M059J (cell line): ENCODE measurements around the gene MALAT1. TPM values are rescaled to one million over a fixed set of nuclear protein-coding genes. Genes with fewer than 3 reads are reported as not detected.
"Not testable (repeated sequence)": the region's sequence is repeated elsewhere in the genome, so short reads cannot be mapped to it uniquely, and the experiment has no call there.

Source experiments
- DNase-seq: peaks from one replicate; pipeline ENCODE4 v3.0.0-alpha.2; 2012; ENCODE audit warnings: low read depth
- total RNA-seq: library from RNA; depleted of rRNA; stranded (reverse); fragments of >200 nt; shearing (Covaris generic); gene quantifications from 2 replicates; pipeline ENCODE4 v1.2.3, GENCODE V29; 2014; rRNA removed

Gene MALAT1
- total RNA-seq = 370 and 608 TPM in 2 replicates

- DNase-seq = peak; percentile 90
Observed at GRCh38 chr11:65498977-65499712, at the start of gene MALAT1. TSS of gene MALAT1 (plus strand) at chr11:65499045.

GRCh38 chr11:65451301-65451700 is 47.5 kb upstream of the MALAT1 start:
- not testable (repeated sequence) for DNase-seq

DNA sequence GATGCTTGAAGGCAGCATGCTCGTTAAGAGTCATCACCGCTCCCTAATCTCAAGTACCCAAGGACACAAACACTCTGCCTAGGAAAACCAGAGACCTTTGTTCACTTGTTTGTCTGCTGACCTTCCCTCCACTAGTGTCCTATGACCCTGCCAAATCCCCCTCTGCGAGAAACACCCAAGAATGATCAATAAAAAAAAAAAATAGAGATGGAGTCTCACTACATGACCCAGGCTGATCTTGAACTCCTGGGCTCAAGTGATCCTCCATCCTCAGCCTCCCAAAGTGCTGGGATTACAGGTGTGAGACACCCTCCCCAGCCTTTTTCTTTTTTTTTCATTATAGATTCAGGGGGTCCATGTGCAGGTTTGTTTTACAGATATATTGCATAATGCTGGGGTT is 46.6 kb upstream of the MALAT1 start:
- not testable (repeated sequence) for DNase-seq

DNA sequence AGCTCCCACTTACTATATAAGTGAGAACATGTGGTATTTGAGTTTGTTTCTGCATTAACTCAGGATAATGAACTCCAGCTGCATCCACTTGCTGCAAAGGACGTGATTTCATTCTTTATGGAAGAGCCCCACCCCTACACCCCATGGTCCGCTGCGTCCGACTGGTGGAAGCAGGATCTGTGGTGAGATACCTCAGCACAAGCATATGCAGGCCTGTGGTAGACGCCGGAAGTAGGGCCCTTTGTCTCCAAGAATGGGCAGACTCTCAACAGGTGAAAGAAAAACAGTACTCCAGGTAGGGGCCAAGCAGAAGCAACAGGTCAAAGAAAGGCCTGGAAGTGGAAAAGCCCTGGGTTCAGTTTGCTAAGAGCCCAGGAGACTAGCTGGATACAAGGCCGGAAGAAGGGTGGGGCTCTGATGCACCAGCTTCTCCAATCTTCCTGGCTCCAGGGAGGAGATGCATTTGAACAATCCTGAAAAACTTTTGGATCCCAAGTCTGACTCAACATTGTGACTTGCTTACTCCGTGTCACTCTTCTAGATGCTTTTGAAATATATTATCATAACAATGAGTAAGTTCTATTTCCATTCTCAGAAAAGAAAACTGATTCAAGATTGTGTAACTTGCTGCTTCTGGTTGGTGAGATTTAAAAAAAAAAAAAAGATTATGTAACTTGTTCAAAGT is 45.9 kb upstream of the MALAT1 start:
- DNase-seq = peak; percentile 76

DNA sequence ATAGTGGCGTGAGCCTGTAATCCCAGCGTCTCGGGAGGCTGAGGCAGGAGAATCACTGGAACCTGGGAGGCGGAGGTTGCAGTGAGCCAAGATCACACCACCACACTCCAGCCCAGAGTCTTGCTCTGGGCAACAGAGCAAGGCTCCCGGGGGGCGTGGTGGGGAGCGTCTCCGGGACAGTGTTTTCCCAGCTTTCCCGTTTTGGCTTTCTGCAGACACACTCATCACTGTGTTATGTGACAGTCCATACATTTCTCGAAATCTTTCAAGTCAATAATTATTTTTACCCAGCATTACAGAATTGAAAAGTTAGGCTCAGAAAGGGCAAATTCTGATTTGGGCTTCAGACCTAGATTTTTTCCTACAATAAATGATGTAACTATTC is 44.5 kb upstream of the MALAT1 start:
- DNase-seq = no peak

DNA sequence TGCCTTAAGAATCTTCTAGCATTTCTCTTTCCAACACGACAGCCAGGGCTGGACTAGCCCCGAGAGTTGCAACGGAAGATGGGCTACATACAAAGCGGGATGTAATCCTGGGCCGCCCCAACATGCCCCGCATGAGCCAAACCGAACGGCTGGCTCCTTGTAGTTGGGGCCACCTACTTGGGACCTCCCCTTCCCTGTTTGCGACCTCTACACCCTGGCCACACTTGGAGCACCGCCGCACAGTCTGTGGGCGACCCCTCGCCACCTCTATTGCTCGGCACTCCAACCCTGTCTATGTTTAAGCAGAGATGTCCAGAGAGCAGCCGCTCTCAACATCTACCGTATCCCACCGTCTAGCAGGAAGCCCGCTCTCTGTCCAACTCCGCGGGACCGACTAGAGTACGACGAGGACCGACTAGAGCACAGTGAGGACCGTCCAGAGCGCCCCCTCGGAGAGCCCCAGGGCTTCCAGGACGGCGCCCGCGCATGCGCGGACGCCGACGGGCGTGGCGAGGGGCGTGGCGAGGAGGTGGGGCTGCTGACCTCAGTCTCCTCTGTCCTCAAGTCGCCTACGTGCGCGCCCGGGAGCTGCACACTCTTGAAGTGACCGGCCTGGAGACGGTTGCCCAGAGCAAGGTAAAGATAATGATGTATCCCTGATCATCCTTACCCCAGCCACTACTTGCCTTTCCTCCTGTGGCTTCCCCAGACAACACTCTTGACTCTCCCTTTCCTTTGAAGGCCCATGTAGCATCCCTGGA is 44.0 kb upstream of the MALAT1 start:
- DNase-seq = peak; percentile 81

DNA sequence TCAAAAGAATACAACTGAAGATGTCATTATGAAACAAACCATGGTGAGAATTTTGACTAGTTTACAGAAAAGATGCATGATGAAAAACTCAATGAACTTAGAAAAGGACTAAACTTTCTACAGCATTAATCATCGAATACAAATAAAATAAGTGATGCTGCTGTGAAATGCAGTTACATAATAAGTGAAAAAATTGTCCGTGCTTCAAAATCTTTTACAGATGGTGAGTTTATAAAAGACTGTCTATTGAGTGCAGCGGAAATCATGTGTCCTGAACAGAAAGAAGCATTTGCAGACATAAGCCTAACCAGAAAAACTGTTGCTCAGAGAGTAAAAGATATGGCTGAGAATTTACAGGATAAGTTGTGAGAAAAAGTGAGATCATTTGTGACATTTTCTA is 42.4 kb upstream of the MALAT1 start:
- DNase-seq = no peak

GRCh38 chr11:65459552-65459951 is 39.3 kb upstream of the MALAT1 start:
- DNase-seq = no peak

- DNase-seq = not testable (repeated sequence)
Observed at GRCh38 chr11:65465471-65465870, 33.4 kb upstream of the MALAT1 start.

- not testable (repeated sequence) for DNase-seq
Observed at GRCh38 chr11:65467306-65467705, 31.5 kb upstream of the MALAT1 start.

GRCh38 chr11:65468874-65469333 is 29.9 kb upstream of the MALAT1 start:
- peak; percentile 61 for DNase-seq

DNA sequence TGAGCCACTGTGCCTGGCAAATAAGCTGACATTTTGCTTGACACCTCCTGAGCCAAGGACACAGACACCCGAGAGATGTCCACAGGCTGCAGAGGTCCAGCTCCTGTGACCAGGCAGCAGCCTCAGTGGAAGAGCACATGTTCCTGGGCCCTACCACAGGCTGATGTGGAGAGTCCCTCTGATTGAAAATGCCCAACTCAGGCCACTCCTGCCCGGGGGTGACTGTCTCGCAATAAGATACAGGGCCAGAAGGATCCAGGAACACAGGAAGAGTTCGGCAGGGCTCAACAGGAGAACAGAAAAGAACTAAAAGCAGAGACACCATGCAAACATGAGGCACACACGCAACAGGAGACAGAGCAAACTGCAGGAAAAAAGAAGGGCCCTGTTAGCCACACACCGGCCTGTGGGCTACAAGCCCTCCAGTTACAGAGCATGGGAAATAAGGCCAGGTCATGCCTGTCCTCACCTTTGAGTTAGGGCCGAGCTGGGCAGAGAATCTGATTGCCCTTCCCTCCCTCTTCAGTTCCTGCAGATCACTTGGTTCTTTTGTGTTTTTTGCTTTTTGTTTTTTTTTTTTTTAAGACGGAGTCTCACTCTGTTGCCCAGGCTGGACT is 28.3 kb upstream of the MALAT1 start:
- DNase-seq = no peak

DNA sequence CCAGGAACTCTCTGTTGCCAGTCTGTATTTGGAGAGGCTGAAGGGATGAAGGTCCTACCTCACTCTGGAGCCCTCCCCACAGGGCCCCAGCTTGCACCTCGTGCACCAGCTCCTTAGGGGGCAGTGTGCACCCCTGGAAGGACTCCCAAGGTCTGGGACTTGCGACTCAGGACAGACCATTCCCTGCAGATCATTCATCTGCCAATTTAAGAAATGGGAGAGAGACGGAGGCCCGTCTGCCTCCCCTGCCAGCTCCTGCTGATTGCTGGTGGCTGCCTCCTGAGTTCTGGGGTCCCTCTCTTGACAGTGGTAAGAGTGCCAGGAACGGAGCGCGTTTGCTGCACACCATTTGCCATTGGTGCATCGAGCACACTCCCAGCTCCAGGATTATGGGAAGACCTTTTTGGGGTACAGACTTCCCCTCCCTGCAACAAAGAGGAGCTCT is 27.4 kb upstream of the MALAT1 start:
- DNase-seq = peak; percentile 87

- DNase-seq = not testable (repeated sequence)
Observed at GRCh38 chr11:65472588-65473277, 26.1 kb upstream of the MALAT1 start.

GRCh38 chr11:65473278-65473860 is 25.5 kb upstream of the MALAT1 start:
- DNase-seq = peak; percentile 72

DNA sequence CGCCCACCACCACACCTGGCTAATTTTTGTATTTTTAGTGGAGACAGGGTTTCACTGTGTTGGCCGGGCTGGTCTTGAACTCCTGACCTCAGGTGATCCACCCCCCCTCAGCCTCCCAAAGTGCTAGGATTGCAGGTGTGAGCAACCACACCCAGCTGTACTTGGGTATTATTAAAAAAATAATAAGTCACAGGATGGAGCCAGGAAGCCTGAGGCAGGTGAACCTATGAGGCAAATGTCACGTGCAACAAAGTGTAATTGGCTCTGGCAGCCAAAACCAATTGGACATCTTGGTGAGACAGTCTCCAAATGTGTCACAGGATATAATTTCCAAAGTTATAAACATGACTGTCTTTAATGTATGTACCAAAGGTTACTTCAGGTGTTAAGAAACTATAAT is 24.0 kb upstream of the MALAT1 start:
- no peak for DNase-seq

- no peak for DNase-seq
Observed at GRCh38 chr11:65476632-65477148, 22.2 kb upstream of the MALAT1 start.

DNA sequence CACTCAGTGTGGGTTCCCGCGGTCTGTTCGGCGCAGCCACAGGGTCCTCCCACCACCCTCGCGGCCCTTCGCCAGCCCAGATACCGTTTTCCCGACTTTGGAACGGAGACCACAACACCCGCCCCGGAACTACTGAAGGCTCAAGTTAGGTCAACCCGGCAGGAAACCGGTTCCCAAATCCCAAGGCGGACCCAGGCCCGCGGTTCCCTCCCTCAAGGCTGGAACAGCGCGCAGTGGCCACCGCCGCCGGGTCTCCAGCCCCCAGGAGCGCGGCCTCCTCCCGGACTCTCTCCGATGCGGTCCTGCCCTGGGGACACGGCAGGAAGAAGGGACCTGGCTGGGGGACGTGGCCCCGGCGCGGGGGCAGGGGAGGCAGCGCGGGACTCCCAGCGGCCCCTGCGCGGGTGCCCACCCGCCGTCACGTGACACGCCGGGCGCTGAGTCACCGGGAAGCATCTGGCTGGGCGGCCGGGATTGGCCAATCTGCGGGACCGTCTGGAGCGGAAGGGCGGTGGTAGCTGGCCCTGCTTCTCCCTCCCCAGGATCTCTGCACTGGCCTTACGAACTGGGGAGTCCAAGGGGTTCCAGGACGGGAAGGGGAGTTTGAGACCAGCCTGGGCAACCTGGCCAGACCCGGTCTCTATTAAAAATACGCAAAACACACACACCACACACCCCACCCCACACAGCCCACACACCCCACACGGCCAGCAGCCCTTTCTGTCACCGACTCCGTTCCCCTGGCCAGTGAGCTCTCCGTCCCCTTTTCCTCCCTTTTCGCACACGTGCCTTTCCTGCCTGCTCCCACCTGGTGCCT is 21.5 kb upstream of the MALAT1 start:
- DNase-seq = peak; percentile 96

DNA sequence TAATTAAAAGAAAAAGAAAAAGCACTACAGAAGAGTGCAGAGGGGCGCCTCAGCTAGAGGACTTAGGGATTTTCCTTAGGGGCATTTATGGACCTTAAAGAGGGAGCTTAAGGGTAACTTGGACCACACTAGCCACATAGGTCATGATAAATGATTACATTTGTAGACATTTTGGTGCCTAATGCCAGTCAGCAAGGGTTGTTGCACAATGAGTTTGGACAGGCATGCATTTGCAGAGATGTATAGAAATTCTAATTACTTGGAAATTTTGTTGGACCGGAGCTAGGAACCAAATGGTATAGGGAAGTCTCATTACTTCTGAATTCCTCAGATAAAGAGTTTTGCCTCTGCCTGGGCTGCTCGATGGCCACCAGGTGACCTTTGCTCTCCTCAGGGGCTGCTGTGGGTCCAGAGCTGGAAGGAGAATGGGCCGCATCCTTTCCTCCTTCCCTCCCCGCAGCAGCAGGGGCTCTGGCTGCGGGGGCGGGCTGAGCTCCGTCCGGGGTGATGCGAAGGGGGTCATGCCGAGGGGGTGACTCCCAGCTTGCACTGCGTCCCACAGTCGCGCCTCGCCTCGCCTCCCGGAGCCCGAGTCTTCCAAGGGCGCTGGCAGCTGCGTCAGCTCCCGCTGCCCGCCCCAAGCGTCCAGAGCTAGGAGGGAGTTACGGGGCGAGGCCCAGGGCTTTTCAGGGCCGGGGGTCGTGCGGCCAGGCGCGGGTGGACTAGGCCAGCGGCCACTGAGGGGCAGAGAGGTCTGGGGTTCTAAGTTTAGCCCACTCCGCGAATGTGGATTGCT is 20.3 kb upstream of the MALAT1 start:
- DNase-seq = peak; percentile 22
